K562 (cell line): ENCODE measurements around the gene SLC8A1. TPM values are rescaled to one million over a fixed set of nuclear protein-coding genes. Genes with fewer than 3 reads are reported as not detected.

Source experiments
- ATAC-seq: fragments of 200-7000 bp; cut with Tn5 transposase; 3 replicates; pipeline ENCODE4 v1.9.1; 2020; ENCODE audit warnings: moderate library complexity
- BruUV-seq: library from RNA; stranded (reverse); fragments of 400-500 nt; replicated peaks from 2 replicates; lab custom pipeline; 2021; lab: Mats Ljungman, UMichigan
- CTCF ChIA-PET: fragments of 300-600 bp; formaldehyde crosslinking; extraction: SDS; loops from one replicate; lab custom pipeline; 2021; ENCODE audit warnings: low intra/inter-chr PET ratio; lab: Yijun Ruan, JAX
- POLR2A ChIA-PET: fragments of 300-600, 350-650 bp; sonication (Branson Sonifier 250); formaldehyde crosslinking; extraction: SDS; loops from one replicate; lab custom pipeline; 2021; ENCODE audit warnings: antibody characterized with exemption, inconsistent platforms; lab: Yijun Ruan, JAX
- DNase-seq, 4 experiments: peaks; one replicate each; pipeline versions ENCODE4 v3.0.0 to v3.0.0-alpha.2; 2011 to 2018; ENCODE audit warnings: low spot score in 3 of 4, mixed read lengths in 3 of 4; ENCODE audit errors: extremely low read depth in 1 of 4
- FAIRE-seq: peaks from 2 replicates; lab custom pipeline; 2011; peaks lifted over from hg19 to GRCh38; lab: Jason Lieb, UNC
- H2AFZ ChIP-seq: 2 replicates; pipeline ENCODE4 v1.6.0; 2011; ENCODE audit warnings: low read depth, low read length, control low read depth, inconsistent platforms
- H3K27ac ChIP-seq: fragments of 200-600 bp; 3 replicates; pipeline ENCODE4 v1.8.0; 2011; ENCODE audit warnings: low read depth, mild to moderate bottlenecking, control low read depth, inconsistent platforms, low read length, moderate library complexity, mixed read lengths; ENCODE audit errors: extremely low read depth
- H3K27me3 ChIP-seq, 2 experiments: fragments of 300-600 bp in 1 of 2; 2 replicates in 1 of 2; 3 replicates in 1 of 2; pipeline versions ENCODE4 v1.6.0 to v1.8.0; 2011; ENCODE audit warnings: inconsistent platforms in 2 of 2, low read length in 2 of 2, mild to moderate bottlenecking in 1 of 2, mixed read lengths in 1 of 2, moderate library complexity in 1 of 2; ENCODE audit not compliant: control insufficient read depth in 2 of 2, insufficient read depth in 2 of 2
- H3K36me3 ChIP-seq: fragments of 300-600 bp; 3 replicates; pipeline ENCODE4 v1.8.0; 2011; ENCODE audit warnings: mild to moderate bottlenecking, low read length, inconsistent platforms; ENCODE audit not compliant: control insufficient read depth, insufficient read depth
- H3K4me1 ChIP-seq, 2 experiments: fragments of 200-600 bp in 1 of 2; replicated peaks in 1 of 2; 2 replicates in 1 of 2; 3 replicates in 1 of 2; pipeline versions ENCODE4 v1.5.1 to v1.8.0; 2011; ENCODE audit warnings: inconsistent platforms in 2 of 2, low read length in 2 of 2, mild to moderate bottlenecking in 1 of 2, mixed read lengths in 1 of 2, moderate library complexity in 1 of 2; ENCODE audit not compliant: control insufficient read depth in 2 of 2, insufficient read depth in 2 of 2
- H3K4me2 ChIP-seq: 2 replicates; pipeline ENCODE4 v1.6.1; 2011; ENCODE audit warnings: low read length, control low read depth, inconsistent platforms, mixed read lengths; ENCODE audit not compliant: insufficient read depth
- H3K4me3 ChIP-seq: fragments of 200-600 bp; sonication (generic), shearing (Covaris generic); 2 replicates; pipeline ENCODE4 v1.5.1; 2016; ENCODE audit warnings: control low read depth, inconsistent platforms
- H3K79me2 ChIP-seq: fragments of 200-600 bp; 3 replicates; pipeline ENCODE4 v1.8.0; 2011; ENCODE audit warnings: low read length, inconsistent platforms; ENCODE audit not compliant: control insufficient read depth, insufficient read depth
- H3K9ac ChIP-seq, 2 experiments: 2 replicates each; pipeline versions ENCODE4 v1.6.0 to v1.6.1; 2011; ENCODE audit warnings: low read depth in 2 of 2, low read length in 2 of 2, control low read depth in 1 of 2, inconsistent platforms in 1 of 2, mild to moderate bottlenecking in 1 of 2, mixed read lengths in 1 of 2; ENCODE audit not compliant: insufficient read depth in 1 of 2
- H3K9me1 ChIP-seq: one replicate; pipeline ENCODE4 v1.6.0; 2011; ENCODE audit warnings: inconsistent platforms, mild to moderate bottlenecking, low read length, moderate library complexity; ENCODE audit not compliant: control insufficient read depth, insufficient read depth
- H3K9me3 ChIP-seq: replicated peaks from 2 replicates; pipeline ENCODE4 v1.5.1; 2011; ENCODE audit warnings: low read depth, low read length, inconsistent platforms; ENCODE audit not compliant: control insufficient read depth, insufficient read depth
- H4K20me1 ChIP-seq: replicated peaks from 2 replicates; pipeline ENCODE4 v1.6.1; 2011; ENCODE audit warnings: low read length, inconsistent platforms, mixed read lengths; ENCODE audit not compliant: control insufficient read depth, insufficient read depth
- ADNP ChIP-seq: fragments of 200-800 bp; sonication (Bioruptor generic); IDR thresholded peaks from 2 replicates; pipeline ENCODE4 v1.6.1; 2016; ENCODE audit warnings: missing genetic modification characterization, missing compliant biosample characterization
- C11orf30 ChIP-seq: fragments of 450-650 bp; IDR thresholded peaks from 2 replicates; pipeline ENCODE4 v1.6.1; 2016; ENCODE audit warnings: low read depth, mild to moderate bottlenecking
- CBX8 ChIP-seq: fragments of 200-600 bp; sonication (generic); IDR thresholded peaks from 2 replicates; pipeline ENCODE4 v1.6.1; 2012; ENCODE audit warnings: borderline replicate concordance, mixed run types, low read depth, mild to moderate bottlenecking, moderate library complexity, mixed read lengths, low read length, control low read depth, inconsistent platforms; ENCODE audit not compliant: poor library complexity, severe bottlenecking; ENCODE audit errors: extremely low read depth
- HDGF ChIP-seq: fragments of 450-650 bp; IDR thresholded peaks from 2 replicates; pipeline ENCODE4 v1.6.1; 2016
- ILK ChIP-seq: fragments of 450-650 bp; IDR thresholded peaks from 2 replicates; pipeline ENCODE4 v1.6.1; 2016; ENCODE audit warnings: missing genetic modification characterization, low read depth, mild to moderate bottlenecking, missing compliant biosample characterization, moderate library complexity, borderline replicate concordance
- KLF13 ChIP-seq: fragments of 450-650 bp; IDR thresholded peaks from 2 replicates; pipeline ENCODE4 v1.6.1; 2016; ENCODE audit warnings: missing genetic modification characterization, low read depth, mild to moderate bottlenecking, missing compliant biosample characterization, moderate library complexity, borderline replicate concordance
- MXD1 ChIP-seq: fragments of 250-450 bp; sonication (Bioruptor Pico); IDR thresholded peaks from 2 replicates; pipeline ENCODE4 v1.8.0; 2021; ENCODE audit warnings: borderline replicate concordance, mild to moderate bottlenecking, moderate library complexity; ENCODE audit not compliant: poor library complexity, severe bottlenecking
- PTTG1 ChIP-seq: fragments of 450-650 bp; IDR thresholded peaks from 2 replicates; pipeline ENCODE4 v1.6.1; 2016; ENCODE audit warnings: low read depth, mild to moderate bottlenecking, missing genetic modification characterization, missing compliant biosample characterization
- SMARCB1 ChIP-seq: IDR thresholded peaks from 2 replicates; pipeline ENCODE4 v1.6.1; 2011; ENCODE audit warnings: improper control_type of control experiment, low read depth; ENCODE audit not compliant: insufficient read length
- TEAD2 ChIP-seq: fragments of 450-650 bp; IDR thresholded peaks from 2 replicates; pipeline ENCODE4 v1.6.1; 2016; ENCODE audit warnings: missing genetic modification characterization, control low read depth, missing compliant biosample characterization
- ZNF324 ChIP-seq: fragments of 250-450 bp; sonication (Bioruptor Pico); IDR thresholded peaks from 2 replicates; pipeline ENCODE4 v1.4.0; 2020; ENCODE audit warnings: mild to moderate bottlenecking
- ZNF398 ChIP-seq: fragments of 250-450 bp; sonication (Bioruptor Pico); IDR thresholded peaks from 2 replicates; pipeline ENCODE4 v1.8.0; 2021; ENCODE audit warnings: moderate library complexity, mild to moderate bottlenecking, inconsistent platforms
- ZNF778 ChIP-seq: fragments of 450-650 bp; formaldehyde crosslinking; IDR thresholded peaks from 2 replicates; pipeline ENCODE4 v1.4.0; 2020; ENCODE audit warnings: mild to moderate bottlenecking, moderate library complexity
- in situ Hi-C: fragments of 300-500 bp; cut with MboI; formaldehyde crosslinking; loops from 4 replicates; pipeline ENCODE4 v1.15.0; 2018; ENCODE audit warnings: inconsistent platforms, mixed read lengths
- intact Hi-C: fragments of 100-400 bp; cut with micrococcal nuclease; formaldehyde crosslinking; loops from 2 replicates; pipeline ENCODE4 v1.14.2; 2022
- polyA plus RNA-seq, 8 experiments: library from polyadenylated mRNA; depleted of rRNA in 4 of 8; stranded (reverse) in 5 of 8; unstranded in 3 of 8; fragments of >200 nt; fragmentation: Nextera tagmentation in 2 of 8; fragmentation: Illumina TruSeq in 1 of 8; extraction: Ambion mirVana in 2 of 8; extraction: Trizol in 1 of 8; gene quantifications; 2 replicates each; pipeline versions ENCODE4 v1.2.1 to v1.2.3, GENCODE V29; 2011 to 2014; ENCODE audit warnings: inconsistent platforms in 1 of 8, missing spikeins in 1 of 8
- total RNA-seq, 7 experiments: library from RNA; depleted of rRNA in 6 of 7; stranded (reverse); fragments of >200 nt in 6 of 7; fragmentation: Illumina TruSeq in 2 of 7; extraction: Trizol in 2 of 7; gene quantifications; 2 replicates each; pipeline versions ENCODE4 v1.2.1 to v1.2.3, GENCODE V29; 2011 to 2021; ENCODE audit warnings: low replicate concordance in 1 of 7
- TF ChIP-seq, protein P1 (sequence below): fragments of 250-450 bp; sonication (Bioruptor Pico); IDR thresholded peaks from 2 replicates; pipeline ENCODE4 v1.4.0; 2020; ENCODE audit warnings: mild to moderate bottlenecking, moderate library complexity

Gene SLC8A1
- total and polyA plus RNA-seq, 9 of the 15 experiments (the other 6 are each of a cell fraction or from before 2014, with no cell fraction given) = not detected

GRCh38 chr2:40265602-40266001 is 186.3 kb downstream of the SLC8A1 start:
- no peak overlapping the region for H3K4me3 ChIP-seq
- no peaks in the 10 kb centered on the region for H3K27me3 ChIP-seq
- no peaks in the 10 kb centered on the region for H3K36me3 ChIP-seq
- no peaks in the 10 kb centered on the region for H3K79me2 ChIP-seq
- H3K9me3 ChIP-seq = no peaks in the 10 kb centered on the region
- ChIA-PET CTCF (no interaction called here), POLR2A (interaction anchor here (0.6 kb wide), 1 partner anchor 14 kb away, joined by 3 read pairs; no protein-coding TSS in a partner anchor)
- in situ Hi-C loops (no loop called here), intact Hi-C loops (no loop called here)
- no peaks in the 10 kb centered on the region for H3K9me1 ChIP-seq
- TF ChIP-seq CBX8 = no peak
- TF ChIP-seq TEAD2 (tag) = no peak
- no peak for TF ChIP-seq C11orf30
- TF ChIP-seq KLF13 = no peak
- no peak for TF ChIP-seq HDGF
- TF ChIP-seq, protein P1, sequence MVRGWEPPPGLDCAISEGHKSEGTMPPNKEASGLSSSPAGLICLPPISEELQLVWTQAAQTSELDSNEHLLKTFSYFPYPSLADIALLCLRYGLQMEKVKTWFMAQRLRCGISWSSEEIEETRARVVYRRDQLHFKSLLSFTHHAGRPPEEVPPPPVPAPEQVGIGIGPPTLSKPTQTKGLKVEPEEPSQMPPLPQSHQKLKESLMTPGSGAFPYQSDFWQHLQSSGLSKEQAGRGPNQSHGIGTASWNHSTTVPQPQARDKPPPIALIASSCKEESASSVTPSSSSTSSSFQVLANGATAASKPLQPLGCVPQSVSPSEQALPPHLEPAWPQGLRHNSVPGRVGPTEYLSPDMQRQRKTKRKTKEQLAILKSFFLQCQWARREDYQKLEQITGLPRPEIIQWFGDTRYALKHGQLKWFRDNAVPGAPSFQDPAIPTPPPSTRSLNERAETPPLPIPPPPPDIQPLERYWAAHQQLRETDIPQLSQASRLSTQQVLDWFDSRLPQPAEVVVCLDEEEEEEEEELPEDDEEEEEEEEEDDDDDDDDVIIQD (CRISPR knock-in tag) = no peak
- TF ChIP-seq ZNF324 (CRISPR knock-in tag) = no peak
- TF ChIP-seq ILK = no peak
- TF ChIP-seq ZNF398 (CRISPR knock-in tag) = no peak
- TF ChIP-seq ZNF778 (CRISPR knock-in tag) = no peak
- no peak for TF ChIP-seq SMARCB1
- TF ChIP-seq ADNP (tag) = no peak
- no peak for TF ChIP-seq MXD1
- no peak for TF ChIP-seq PTTG1 (tag)
- H3K4me1 ChIP-seq = no peaks in the 10 kb centered on the region
- H4K20me1 ChIP-seq = no peaks in the 10 kb centered on the region
- no peak for DNase-seq
- H3K4me2 ChIP-seq = no peak overlapping the region
- no peak overlapping the region for H3K27ac ChIP-seq
- FAIRE-seq = no peak
- BruUV-seq = no TSS peak
- no peak overlapping the region for H3K9ac ChIP-seq
- no peak overlapping the region for H2AFZ ChIP-seq
- no peak for ATAC-seq
